ENCODE data around the gene DHDH. TPM values are rescaled to one million over a fixed set of nuclear protein-coding genes. Genes with fewer than 3 reads are reported as not detected.

The DHDH gene
- total and polyA plus RNA-seq, 2 of the 13 experiments (the other 11 are each of a cell fraction or from before 2014, with no cell fraction given): 0.13 to 0.91 TPM

DNA sequence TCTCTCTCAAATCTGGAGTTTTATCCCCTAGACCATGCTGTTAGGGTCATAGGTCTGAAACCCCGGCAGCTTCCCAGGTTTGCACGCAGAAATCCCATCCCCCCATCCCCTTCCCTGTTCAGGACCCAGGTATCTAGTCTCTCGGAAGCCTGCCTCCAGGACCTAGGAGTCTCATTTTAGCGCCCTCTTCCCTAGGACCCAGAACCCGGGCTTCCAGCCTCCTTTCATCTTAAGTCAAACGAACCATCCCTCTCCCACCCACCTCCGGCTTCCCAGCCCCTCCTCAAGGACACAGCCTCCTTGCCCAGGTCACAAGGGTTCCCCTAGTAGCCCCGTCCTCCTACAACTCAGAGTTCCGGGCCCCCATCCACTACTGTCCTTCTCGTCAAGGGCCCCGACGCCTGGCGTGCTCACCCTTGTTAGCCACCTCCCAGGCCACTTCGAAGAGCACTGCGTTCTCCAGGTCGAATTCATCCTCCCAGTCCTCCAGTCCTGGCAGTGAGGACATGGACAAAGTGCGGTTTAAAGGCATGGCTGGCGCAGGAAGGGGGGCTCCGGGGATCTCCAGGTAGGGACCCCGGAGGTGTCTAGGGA lies 59.2 kb downstream of the DHDH start (continued):
- TF ChIP-seq TFE3 (CRISPR knock-in tag; IDR thresholded peaks at IDR 0.05) (no peak), ZNF704 (CRISPR knock-in tag; IDR thresholded peaks at IDR 0.05; ENCODE audit: borderline replicate concordance) (no peak), FOXA3 (CRISPR knock-in tag; IDR thresholded peaks at IDR 0.05) (no peak), ZFP41 (CRISPR knock-in tag; IDR thresholded peaks at IDR 0.05; ENCODE audit: borderline replicate concordance) (0 out of 2 replicates have a peak, but pooled peaks have one; percentile 74), SMAD1 (CRISPR knock-in tag; IDR thresholded peaks at IDR 0.05; ENCODE audit: borderline replicate concordance, low read depth) (peak; percentile 47; the same call in 1 of the 2 replicates), SCMH1 (CRISPR knock-in tag; IDR thresholded peaks at IDR 0.05; ENCODE audit: borderline replicate concordance) (no peak), ZNF333 (CRISPR knock-in tag; IDR thresholded peaks at IDR 0.05; ENCODE audit: borderline replicate concordance) (0 out of 2 replicates have a peak, but pooled peaks have one; percentile 12), ZNF512B (CRISPR knock-in tag; IDR thresholded peaks at IDR 0.05; ENCODE audit: borderline replicate concordance) (no peak), REST (IDR thresholded peaks at IDR 0.05; ENCODE audit: borderline replicate concordance in 1 of 2, low read depth in 1 of 2, low read length in 2 of 2) (no peak), XBP1 (CRISPR knock-in tag; IDR thresholded peaks at IDR 0.05) (no peak)
- TF ChIP-seq, protein P1, sequence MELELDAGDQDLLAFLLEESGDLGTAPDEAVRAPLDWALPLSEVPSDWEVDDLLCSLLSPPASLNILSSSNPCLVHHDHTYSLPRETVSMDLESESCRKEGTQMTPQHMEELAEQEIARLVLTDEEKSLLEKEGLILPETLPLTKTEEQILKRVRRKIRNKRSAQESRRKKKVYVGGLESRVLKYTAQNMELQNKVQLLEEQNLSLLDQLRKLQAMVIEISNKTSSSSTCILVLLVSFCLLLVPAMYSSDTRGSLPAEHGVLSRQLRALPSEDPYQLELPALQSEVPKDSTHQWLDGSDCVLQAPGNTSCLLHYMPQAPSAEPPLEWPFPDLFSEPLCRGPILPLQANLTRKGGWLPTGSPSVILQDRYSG (CRISPR knock-in tag; IDR thresholded peaks at IDR 0.05): no peak
